Globus pallidus (tissue), 1 donor: ENCODE measurements around the gene CA7.

Experiments used
- DNase-seq: peaks from one replicate; pipeline ENCODE4 v3.0.0-alpha.2; 2015; ENCODE audit warnings: low spot score

The CA7 gene

DNA sequence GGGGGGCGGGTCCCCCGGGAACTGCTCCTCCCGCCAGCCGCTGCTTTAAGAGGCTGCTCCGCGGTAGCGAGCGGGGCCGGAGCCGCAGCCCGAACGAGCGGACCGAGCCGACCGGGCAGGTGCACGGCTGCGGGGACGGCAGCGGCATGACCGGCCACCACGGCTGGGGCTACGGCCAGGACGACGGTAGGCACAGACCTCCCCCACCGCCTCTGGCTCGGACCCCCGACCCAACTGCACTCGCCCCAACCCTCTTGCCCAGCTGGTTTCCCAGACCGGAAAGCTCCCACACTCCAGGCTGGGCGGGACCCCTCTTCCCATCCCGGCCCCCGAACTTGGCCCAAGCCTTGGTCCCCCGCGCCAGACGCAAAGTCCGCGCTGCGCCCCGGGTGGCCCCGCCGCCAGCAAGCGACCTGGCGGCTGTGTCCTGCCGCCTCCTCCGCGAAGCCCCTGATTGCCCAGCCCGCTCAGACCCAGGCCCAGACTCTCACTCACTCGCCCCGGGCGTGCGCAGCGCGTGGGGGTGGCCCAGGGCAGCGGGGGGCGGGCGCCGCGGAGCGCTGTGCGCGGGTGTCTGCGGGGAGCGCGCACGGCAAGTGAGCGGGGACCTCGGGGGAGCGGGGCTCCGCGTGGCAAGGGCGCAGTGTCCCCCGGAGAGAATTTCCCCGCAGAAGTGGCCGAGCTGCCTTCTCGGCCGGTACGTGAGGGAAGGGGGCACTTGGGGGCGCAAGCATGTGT, at the start of gene CA7:
CA7 (plus strand) TSS at position 73 of the 738 bp plus-strand sequence; CDS start at position 147, 74 bp downstream.
- no peak for DNase-seq

DNA sequence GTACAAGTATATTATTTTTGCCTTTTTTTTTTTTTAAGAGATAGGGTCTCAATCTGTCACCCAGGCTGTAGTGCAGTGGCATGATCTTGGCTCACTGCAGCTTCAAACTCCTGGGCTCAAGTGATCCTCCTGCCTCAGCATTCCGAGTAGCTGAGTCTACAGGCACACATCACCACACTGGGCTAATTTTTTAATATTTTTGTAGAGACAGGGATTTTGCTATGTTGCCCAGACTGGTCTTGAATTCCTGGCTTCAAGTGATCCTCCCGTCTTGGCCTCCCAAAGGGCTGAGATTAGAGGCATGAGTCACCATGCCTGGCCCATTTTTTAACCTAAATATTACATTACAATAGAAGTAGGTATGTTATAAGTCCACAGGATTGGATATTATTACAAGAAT, 46.1 kb upstream of the CA7 start:
- no peak for DNase-seq

DNA sequence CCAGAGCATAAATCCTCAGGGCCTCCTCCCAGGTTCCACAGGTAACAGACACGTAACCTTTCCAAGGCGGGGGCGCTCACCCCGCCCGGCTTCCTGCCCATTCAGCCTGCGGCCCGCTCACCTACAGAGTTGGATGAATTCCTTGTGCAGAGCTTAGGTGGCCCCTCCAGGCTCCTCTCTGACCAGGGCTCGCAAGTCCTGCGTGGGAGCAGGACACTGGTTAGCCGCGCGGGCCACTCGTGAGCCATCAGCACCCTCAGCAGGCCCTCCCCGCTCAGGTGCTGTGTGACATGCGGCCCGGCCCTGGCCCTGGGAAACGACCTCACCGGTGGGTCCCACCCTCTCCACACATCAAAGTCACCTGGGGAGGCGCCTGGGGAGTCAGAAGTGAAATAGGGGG, 43.4 kb upstream of the CA7 start:
- no peak for DNase-seq

DNA sequence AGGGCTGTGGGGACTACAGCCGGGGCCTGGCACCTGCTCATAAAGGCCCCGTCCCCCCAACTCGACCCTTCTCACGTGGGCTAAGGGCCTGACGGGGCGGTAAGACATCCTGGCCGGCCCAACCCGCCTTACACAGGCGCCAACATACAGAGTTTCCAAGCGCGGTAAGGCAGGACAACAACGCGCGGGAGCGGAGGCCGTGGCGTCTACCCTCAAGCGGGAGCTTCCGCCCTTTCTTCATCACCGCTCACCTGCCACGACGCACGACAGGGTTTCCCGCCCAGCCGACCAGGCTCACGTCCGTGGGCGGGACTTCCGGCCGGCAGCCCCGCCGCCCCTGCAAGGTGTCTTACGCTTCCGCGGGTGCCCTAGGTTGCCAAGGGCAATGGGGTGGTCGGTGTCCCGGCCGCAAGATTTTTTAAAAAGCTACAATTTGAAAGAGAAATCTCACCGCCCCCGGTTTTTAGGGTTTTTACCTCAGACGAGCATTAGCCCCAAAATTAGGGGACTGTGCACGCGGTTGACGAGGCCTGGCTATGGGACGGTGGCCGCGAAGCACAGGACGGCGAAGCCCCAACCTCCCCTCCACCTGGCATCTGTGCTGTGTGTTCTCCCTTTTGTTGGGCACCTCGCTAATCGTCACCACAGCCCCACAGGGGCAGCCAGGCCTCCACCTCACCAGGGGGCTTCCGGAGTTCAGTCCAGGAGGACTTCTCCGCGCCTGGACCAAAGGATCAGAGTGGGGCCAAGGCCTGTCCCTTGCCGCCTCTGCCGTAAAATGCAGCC, 42.7 kb upstream of the CA7 start, which contains the start of gene TERB1:
TERB1 (minus strand) TSS at position 265 of the 786 bp plus-strand sequence. CDS start 4,786 bp downstream, outside the sequence.
- no peak for DNase-seq

DNA sequence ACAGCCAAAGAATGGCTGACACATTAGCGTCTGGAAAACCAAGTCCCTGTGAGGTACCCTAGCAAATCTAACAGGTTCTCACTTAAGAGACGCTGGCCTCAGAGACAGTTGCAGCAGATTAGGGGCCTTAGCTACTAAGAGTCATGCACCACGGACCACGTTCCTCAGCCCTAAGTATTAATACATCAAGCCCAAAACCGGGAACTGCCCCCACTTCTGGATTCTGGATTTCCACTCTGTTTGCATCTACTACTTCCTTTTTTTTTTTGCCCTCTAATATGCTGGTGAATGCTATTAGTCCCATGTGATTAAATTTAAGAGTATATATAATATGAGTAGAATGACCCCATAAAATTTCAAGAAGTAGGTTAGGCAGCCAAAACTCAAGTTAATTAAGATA, 42.1 kb upstream of the CA7 start:
- peak; percentile 0 for DNase-seq

DNA sequence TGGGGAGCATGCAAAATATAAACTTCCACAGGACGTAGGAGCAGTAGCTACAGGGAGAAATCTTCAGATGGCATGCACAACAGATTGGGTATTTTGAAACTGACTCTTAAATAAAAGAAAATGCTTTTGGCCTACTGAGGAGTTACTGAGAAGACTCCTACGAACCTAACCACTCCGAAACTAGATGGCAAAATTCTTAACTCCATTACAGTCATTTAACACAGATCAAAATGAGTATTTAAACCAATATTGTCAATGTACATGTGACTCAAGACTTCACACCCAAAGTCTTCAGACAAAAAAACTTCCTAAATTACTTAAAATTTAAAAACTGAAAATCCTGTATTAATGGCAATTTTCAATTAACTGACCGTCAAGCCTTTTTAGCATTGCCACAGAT, 34.4 kb upstream of the CA7 start:
- DNase-seq, result no peak

DNA sequence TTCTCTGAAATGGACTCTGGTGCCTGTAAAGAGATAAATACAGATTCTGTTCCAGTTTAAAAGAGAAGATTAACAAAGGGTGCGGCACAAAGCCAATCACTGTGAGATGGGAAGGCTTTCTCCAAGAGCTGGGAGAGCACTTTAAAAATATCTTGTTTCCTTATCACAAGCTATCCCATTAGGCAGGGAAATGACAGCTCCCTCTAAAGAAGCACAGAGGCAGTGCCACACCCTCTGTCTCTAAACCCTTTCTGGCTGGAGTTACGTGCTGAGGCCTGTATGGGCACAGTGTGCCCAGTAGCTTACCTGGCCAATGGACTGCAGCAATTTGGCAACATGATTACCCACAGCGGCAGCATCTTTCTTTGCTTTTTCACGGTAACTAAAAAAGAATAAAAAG, 33.8 kb upstream of the CA7 start:
- no peak for DNase-seq

DNA sequence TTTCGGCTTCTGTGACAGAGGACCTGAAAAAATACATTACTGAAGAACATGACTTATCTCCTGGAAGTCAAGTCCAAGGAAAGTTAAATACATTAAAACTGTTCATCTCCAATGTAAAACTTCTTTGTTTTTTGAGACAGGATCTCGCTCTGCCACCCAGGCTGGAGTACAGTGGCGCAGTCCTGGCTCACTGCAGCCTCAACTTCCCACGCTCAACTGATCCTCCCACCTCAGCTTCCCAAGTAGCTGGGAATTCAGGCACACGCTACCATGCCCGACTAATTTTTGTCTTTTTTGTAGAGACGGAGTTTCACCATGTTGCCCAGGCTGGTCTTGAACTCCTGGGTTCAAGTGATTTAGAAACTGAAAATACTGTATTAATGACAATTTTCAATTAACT, 33.2 kb upstream of the CA7 start:
- no peak for DNase-seq

DNA sequence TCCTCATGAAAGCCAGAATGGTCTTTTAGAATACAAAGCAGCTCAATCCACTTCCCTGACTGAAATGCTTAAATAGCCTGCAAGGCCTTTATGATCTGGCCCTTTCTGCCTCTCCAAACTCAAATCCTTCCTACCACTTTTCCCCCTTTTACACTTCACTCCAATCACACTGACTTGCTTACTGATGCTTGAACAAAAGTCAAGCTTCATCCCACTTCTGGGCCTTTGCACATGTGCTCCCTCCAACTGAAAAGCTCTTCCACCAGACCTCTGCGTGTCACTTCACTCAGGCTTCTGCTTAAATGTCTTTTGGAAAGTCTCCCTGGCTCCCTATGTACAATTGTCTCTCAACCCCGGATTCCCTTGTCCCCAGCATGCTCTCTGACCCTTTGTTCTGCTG, 29.5 kb upstream of the CA7 start:
- DNase-seq, result no peak

DNA sequence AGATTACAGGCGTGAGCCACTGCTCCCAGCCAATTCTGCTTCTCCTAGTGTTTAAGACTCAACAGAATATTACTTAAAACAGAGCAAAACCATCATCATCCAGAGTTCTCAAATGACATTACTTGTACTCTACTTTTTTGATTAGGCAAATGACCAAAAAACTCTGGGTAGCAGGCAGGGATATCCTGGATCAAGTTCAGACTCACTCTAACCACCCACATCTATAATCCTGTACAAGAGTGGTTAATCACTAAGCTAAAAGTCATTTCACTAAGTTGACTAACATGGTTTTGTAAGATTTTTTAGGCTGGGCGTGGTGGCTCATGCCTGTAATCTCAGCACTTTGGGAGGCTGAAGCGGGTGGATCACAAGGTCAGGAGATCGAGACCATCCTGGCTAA, 20.2 kb upstream of the CA7 start:
- DNase-seq, result no peak

DNA sequence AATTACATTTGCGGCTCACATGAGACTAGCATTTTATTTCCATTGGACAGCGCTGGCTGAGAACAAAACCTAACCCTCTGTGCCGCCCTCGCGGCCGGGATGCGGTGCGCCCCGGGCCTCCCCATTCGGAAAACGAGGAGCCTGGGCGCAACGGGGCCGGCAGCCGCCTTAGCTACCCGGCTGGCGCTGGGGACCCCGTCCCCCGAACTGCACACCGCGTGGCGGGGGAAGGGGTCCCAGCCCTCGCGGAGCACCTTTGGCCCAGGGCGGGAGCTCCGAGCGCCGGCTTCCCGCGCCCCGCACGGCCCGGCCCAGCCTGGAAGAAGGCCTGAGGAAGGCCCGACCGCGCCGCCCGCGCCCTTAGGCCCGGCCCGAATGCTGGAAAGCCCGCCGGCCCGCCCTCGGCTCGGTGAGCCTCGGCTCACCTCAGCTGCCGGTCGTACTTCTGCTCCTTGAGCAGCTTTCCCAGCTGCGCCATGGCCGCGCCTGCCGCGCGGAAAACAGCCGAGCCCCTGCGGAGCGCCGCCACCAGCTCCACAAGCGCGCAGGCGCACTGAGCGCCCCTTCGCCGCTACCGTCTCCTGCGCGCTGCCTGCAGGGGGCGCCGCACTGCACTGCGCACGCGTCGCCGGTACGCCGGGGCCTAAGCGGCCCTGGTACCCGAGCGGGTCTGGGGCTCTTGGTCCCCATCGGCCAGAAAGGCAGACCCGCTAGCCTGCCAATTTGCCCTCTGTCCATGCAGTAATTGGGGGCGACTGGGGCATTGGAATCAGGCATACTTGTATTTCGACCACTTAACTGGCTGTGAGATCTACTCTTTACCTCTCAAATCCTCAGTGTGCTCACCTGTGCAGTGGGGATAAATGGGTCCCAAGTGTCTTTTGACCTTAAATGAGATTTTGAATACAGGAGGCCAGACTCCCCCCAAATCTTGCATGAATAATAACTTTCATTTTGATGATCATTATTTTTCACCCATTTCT, 13.5 kb upstream of the CA7 start, which contains the start of gene NAE1:
NAE1 (minus strand) TSS at position 555 of the 983 bp plus-strand sequence; CDS start at position 478, 77 bp downstream.
- peak; percentile 82 for DNase-seq

DNA sequence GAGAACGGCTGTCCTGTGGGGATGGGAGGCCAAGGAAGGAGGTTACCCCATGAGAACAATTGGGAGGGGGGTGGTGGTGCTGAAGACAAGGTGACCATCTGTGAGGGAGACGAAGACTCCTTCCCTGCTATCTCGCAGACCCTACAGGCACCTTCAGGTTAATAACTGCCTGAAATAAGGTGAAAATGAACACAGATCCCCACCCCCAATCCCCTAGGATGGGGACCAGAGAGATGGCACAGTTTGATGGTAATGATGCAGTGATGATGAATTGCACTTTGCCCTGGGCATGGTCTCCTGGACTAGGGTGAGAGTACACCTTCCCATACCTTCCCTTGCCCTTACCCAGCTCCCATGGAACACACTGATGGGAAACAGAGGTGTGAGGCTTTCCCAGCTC, 12.0 kb upstream of the CA7 start:
- DNase-seq, result no peak

DNA sequence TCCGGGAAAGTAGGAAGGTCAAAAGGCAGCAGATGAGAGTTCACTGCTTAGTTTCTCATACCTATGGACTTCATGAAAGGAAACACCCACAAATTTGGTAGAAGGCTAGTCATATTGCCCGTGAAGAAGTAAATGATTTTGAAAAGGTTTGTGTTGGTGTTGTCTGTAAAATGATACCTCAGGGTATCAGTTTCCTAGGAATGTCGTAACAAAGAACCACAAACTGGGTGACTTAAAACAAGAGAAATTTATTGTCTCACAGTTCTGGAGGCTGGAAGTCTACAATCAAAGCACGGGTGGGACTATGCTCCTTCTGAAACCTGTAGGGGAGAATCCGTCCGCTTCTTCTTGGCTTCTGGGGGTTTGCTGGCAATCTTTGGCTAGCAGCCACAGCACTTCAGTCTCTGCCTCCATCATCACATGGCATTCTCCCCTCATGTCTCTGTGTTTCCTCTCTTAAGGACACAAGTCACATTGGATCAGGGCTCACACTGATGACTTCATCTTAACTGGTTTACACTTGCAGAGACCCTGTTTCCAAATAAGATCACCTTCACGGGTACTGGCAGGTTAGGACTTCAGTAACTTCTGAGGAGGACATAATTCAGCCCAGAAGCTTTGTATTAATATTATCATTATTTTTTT, 11.4 kb upstream of the CA7 start:
- DNase-seq, result no peak

DNA sequence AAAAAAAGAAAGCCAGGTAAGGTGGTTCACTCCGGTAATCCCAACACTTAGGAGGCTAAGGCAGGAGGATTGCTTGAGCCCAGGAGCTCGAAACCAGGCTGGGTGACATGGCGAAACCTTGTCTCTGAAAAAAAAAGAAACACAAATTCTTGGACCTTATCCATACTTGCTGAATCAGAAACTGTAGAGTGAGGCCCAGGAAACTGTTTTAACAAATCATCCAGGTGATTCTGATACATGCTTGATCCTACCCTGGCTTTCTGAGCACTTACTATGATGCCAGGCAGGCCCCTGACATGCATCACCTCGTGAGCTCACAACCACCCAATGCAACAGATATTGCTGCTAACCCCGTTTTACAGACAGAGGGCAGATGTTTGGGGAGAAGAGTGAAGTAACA, 9.5 kb upstream of the CA7 start:
- no peak for DNase-seq

DNA sequence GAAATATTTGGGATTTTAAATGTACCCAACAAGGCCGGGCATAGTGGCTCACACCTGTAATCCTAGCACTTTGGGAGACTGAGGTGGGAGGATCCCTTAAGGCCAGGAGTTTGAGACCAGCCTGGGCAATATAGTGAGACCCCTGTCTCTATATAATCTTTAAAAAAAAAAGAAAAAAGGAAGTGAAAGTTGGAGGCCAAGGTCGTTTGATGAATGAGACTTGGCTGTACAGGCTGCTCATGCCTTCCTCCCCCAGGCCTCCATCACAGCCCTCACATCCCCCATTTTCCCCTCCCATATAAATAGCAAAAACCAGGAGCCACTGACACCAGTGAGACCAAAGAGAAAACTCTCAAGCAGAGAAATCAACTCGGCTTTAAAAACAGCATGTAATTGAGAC, 3.3 kb upstream of the CA7 start:
- no peak for DNase-seq

DNA sequence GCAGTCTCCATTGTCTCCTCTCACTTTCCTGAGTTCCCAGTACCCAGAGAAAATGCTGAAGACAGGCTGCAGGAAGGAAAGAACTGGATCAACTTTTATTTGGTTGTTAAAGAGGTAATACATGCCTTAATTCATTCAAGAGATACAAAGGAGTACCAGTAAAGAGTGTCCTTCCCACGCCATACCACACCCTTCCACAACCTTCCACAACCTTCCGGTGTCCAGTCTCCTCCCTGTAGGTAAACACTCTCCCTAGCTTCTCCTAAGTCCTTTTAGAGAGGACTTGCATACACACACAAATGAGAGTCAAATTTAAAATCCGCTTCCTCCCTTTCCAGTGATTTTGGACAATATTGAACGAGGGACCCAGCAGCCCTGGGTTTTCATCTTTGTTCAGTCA, 2.8 kb upstream of the CA7 start:
- DNase-seq, result no peak

DNA sequence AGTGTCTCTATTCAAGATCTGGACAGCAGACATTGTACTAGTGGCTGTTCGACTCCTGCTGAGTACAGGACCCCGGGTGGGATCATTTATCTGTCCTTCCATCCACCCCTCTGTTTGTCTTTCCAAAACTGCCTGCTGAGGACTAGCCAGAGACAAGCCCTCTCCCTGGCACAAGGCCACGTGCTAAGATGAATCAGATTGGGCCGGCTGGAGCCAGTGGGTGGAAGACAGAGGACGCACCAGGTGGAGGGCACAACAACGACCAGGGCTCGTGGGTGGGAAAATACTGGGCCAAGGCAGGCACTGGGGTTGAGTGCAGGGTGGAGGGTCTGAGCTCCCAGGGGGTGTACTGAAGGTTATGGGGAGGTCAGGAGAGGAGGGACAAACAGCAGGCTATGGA, 1.4 kb upstream of the CA7 start:
- DNase-seq, result no peak

DNA sequence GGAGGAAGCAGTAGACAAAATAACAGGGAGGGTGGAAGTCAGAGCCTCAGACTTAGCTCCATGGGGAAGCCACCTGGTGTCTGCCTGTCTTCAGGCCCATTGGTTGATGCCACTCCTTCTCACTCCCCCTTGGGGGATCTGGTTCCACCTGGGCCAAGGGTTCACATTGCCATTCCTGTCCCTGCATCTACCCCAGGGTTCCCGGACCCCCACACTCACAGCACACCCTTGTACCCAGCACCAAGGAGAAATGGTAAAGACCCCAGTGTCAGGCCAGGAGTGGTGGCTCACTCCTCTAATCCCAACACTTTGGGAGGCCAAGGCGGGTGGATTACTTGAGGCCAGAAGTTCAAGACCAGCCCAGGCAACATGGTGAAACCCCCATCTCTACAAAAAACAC, 1.0 kb upstream of the CA7 start:
- no peak for DNase-seq

DNA sequence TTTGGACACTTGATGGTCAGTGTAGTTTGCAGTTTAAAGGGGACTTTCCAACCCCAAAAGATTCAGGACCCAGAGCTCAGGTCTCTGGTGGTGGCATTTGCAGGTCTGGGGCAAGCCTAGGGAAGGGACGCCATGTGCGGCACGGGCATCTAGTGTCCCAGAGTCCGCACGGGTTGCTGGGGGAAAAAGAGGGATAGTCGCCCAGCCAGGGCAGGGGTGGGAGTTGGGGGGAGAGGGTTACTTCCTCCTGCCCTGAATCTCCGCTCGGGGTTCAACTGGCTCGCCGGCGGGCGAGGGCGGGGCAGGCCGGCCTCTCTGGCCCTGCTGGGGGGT, 239 bp upstream of the CA7 start:
- no peak for DNase-seq

DNA sequence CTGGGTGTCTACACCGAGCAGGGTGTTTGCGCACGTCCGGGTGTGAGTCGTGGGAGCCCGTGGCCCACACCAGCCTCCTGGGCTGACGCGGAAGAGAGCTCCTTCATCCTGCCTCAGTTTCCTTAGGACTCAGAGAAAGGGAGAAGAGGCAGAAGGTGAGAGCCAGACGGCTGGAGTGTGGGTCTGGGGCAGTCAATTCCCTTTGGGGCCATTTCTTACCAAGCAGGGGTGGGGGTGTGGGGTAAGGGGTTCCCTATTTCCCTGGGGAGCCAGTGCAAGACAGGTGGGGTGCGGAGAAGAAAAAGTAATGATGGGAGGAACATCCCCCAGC, 831 bp downstream of the CA7 start:
- DNase-seq, result no peak

DNA sequence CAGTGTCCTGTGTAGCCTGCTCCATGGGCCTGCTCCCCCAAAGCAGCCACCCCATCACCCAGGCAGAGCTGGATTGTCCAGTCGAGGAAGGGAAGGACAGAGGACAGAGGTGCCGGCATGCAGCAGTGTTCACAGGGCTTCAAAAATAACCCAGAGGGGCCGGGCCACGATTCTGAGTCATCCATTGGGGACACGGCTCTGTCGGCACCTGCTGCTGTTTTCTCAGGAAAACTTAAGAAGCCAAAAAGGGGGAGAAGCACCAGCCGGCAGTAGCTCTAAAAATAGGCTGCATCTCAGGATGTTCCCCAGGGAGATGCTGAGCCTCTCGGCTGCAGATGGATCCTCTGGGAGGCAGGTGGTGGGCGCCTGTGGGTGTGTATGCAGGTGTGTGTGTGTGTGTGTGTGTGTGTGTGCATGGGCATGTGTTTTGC, 1.6 kb downstream of the CA7 start:
- no peak for DNase-seq

DNA sequence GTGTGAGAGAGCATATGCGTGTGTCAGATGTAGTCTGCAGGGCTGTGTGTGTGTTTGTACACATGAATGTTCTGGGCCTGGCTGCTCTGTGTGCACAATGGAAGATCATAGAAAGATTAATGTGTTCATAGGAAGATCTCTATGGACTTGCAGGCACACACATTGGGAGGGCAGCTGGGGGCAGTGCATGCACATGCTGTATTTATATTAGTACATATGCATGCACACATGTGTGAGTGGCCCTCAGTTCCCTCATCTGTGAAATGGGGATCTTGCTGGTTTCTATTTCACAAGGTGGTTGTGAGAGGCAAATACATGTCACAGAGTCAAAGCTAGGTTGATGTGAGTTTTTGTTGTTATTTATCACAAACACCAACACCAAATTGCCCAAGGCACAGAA, 2.1 kb downstream of the CA7 start:
- DNase-seq, result no peak
